ENCODE results near the gene SHTN1. TPM values are rescaled to one million over a fixed set of nuclear protein-coding genes. Genes with fewer than 3 reads are reported as not detected.

Gene SHTN1
- total and polyA plus RNA-seq, 2 donors (not counting 3 experiments of a cell fraction or from before 2014, with no cell fraction given) = 4.8 to 36.5 TPM

- no TSS peak for BruUV-seq (replicated peaks)
- POLR2A ChIA-PET = no interaction called here
Observed at GRCh38 chr10:116831790-116832189, 173.2 kb downstream of the SHTN1 start.

More at GRCh38 chr10:116831790-116832189, 173.2 kb downstream of the SHTN1 start:
- dilution Hi-C loops (cut with MboI; ENCODE audit: extremely low pct_ligation_motif_present, low sequenced_read_pairs) (no loop called here), intact Hi-C loops (cut with micrococcal nuclease) (no loop called here)
- H3K4me1 ChIP-seq (ENCODE audit: control insufficient read depth, extremely low read depth, insufficient read depth, low read length) = no peaks in the 10 kb centered on the region
- H3K9ac ChIP-seq (replicated peaks; ENCODE audit: extremely low read depth, insufficient read depth, low read length) = no peak overlapping the region
- no peaks in the 10 kb centered on the region for H3K9me3 ChIP-seq (replicated peaks; ENCODE audit: control insufficient read depth, insufficient read depth, low read length)
- no peaks in the 10 kb centered on the region for H3K9me1 ChIP-seq (replicated peaks; ENCODE audit: control insufficient read depth, extremely low read depth, insufficient read depth, low read length)
- no peak for TF ChIP-seq POLR2AphosphoS5 (IDR thresholded peaks at IDR 0.05; ENCODE audit: insufficient read depth, low read depth, low read length)
- TF ChIP-seq GATA2 (IDR thresholded peaks at IDR 0.05; ENCODE audit: insufficient read depth, insufficient read length, low read depth, low read length) = no peak
- TF ChIP-seq FOS (IDR thresholded peaks at IDR 0.05; ENCODE audit: borderline replicate concordance, insufficient read depth, low read length) = no peak
- no peak for TF ChIP-seq EZH2 (IDR thresholded peaks at IDR 0.05; ENCODE audit: borderline replicate concordance, low read depth, low read length, severe bottlenecking)
- TF ChIP-seq POLR2A (IDR thresholded peaks at IDR 0.05; ENCODE audit: low read depth, low read length) = no peak
- TF ChIP-seq JUN (IDR thresholded peaks at IDR 0.05; ENCODE audit: borderline replicate concordance, insufficient read depth, insufficient read length, low read depth) = no peak
- no peak for TF ChIP-seq MAX (IDR thresholded peaks at IDR 0.05; ENCODE audit: insufficient read depth, insufficient read length)
- no peak for TF ChIP-seq CTCF (IDR thresholded peaks at IDR 0.05; ENCODE audit: extremely low read depth in 1 of 2, insufficient read depth in 1 of 2, low read depth in 1 of 2, low read length in 2 of 2)
- no peak for TF ChIP-seq MYC (IDR thresholded peaks at IDR 0.05; ENCODE audit: low read depth, low read length)
- no peak overlapping the region for H2AFZ ChIP-seq (ENCODE audit: low read depth, low read length)
- H3K27ac ChIP-seq (ENCODE audit: insufficient read depth, low read depth, low read length) = no peak overlapping the region
- DNase-seq (ENCODE audit: low read depth, low spot score) (no peak), FAIRE-seq (no peak)
- H3K4me3 ChIP-seq (replicated peaks in 1 of 3; ENCODE audit: insufficient read depth in 1 of 3, low read depth in 1 of 3, low read length in 3 of 3) = no peak overlapping the region
- CTCF ChIA-PET = interaction anchor here (1.6 kb wide), 1 partner anchor 343 kb away, joined by 6 read pairs; no protein-coding TSS in a partner anchor
- peaks cover 6 to 8% of the 10 kb centered on the region in 2 experiments for H3K27me3 ChIP-seq (ENCODE audit: control insufficient read depth in 2 of 2, insufficient read depth in 2 of 2, low read length in 2 of 2)
- H4K20me1 ChIP-seq (replicated peaks; ENCODE audit: control insufficient read depth, extremely low read depth, insufficient read depth, low read length) = no peaks in the 10 kb centered on the region
- no peaks in the 10 kb centered on the region for H3K79me2 ChIP-seq (ENCODE audit: control insufficient read depth, insufficient read depth, low read length)
- H3K36me3 ChIP-seq (ENCODE audit: control insufficient read depth in 2 of 2, extremely low read depth in 1 of 2, insufficient read depth in 2 of 2, low read length in 2 of 2) = no peaks in the 10 kb centered on the region
- H3K4me2 ChIP-seq (ENCODE audit: insufficient read depth, low read length) = no peak overlapping the region

Small RNA genes lying within 50 kb of the gene (small RNA-seq; reads per million reads assigned to genes)
- not detected for gene AC012308.1 (ENCODE audit: insufficient read depth, insufficient read length, low read depth, low replicate concordance)

Other genes starting within 250 kb of the SHTN1 start
- gene ENO4, start 155.7 kb downstream of the SHTN1 start, total RNA-seq = not detected in 2 replicates
- gene ENO4, start 155.7 kb downstream of the SHTN1 start, polyA plus RNA-seq = 0.08 TPM in 1 of 2 replicates, not detected in the other
- gene VAX1, start 133.1 kb upstream of the SHTN1 start, total RNA-seq = not detected in 2 replicates
- not detected in 2 replicates for gene VAX1, start 133.1 kb upstream of the SHTN1 start, polyA plus RNA-seq
- not detected in 2 replicates for gene KCNK18, start 192.3 kb upstream of the SHTN1 start, total RNA-seq
- gene KCNK18, start 192.3 kb upstream of the SHTN1 start, polyA plus RNA-seq = not detected in 2 replicates
- not detected in 2 replicates for gene SLC18A2, start 235.9 kb upstream of the SHTN1 start, total RNA-seq
- not detected in 2 replicates for gene SLC18A2, start 235.9 kb upstream of the SHTN1 start, polyA plus RNA-seq